Neural cell (in vitro differentiated cells): Measurements from ENCODE around the gene VSTM2B.

Experiments
- EP300 ChIP-seq: fragments of 450-650 bp; conservative IDR thresholded peaks from 2 replicates; pipeline ENCODE4 v1.6.1; 2014; ENCODE audit warnings: antibody characterized with exemption, mild to moderate bottlenecking, moderate library complexity; ENCODE audit not compliant: poor library complexity, severe bottlenecking
- MXI1 ChIP-seq: fragments of 450-650 bp; conservative IDR thresholded peaks from 2 replicates; pipeline ENCODE4 v1.6.1; 2014; ENCODE audit warnings: antibody characterized with exemption, mild to moderate bottlenecking; ENCODE audit not compliant: poor library complexity, severe bottlenecking

DNA sequence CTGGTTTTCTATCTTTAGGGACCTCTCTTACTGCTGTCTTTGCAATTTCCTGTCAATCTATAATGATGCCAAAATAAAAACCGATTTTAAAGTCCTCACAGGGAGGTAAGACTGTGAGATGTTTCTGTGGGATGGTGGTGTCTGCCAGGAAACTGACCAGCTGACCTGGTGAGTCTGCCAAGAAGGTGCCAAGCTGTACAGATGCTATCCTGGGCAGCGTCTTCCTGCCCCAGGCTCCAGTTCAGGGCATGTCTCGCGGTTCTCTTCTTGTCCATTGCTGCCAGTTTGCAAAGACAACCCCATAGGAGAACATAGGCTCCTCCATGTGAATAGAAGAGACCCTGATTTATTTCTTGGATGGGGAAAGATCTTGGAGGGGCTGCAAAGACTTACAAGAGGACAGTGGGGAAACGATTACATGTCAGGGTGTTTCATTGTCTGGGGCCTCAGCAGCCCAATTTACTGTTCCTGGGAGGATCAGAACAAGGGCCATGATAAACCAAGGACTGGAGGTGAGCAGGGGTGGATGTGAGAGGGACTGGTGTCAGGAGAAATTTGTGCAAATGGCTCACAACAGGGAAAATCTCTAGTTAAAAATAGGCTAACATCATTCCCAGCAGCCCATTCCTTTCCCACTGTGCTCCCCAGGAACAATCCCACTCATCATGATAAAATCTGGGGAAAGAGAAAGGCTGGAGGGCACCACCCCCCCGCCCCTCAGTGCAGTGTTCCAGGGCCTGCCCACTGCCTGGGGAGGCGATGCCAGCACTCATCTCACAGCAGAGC lies 42.7 kb upstream of the VSTM2B start:
- TF ChIP-seq MXI1 (no peak), EP300 (no peak)
